ENCODE results near the gene ATP4B. TPM values are rescaled to one million over a fixed set of nuclear protein-coding genes. Genes with fewer than 3 reads are reported as not detected.
A peak's percentile ranks its signal among the peaks of the same experiment; 100 is the strongest.

The ATP4B gene
- total and polyA plus RNA-seq, 2 of the 8 experiments (the other 6 are each of a cell fraction or from before 2014, with no cell fraction given), result 0.05 TPM; not detected in 1

DNA sequence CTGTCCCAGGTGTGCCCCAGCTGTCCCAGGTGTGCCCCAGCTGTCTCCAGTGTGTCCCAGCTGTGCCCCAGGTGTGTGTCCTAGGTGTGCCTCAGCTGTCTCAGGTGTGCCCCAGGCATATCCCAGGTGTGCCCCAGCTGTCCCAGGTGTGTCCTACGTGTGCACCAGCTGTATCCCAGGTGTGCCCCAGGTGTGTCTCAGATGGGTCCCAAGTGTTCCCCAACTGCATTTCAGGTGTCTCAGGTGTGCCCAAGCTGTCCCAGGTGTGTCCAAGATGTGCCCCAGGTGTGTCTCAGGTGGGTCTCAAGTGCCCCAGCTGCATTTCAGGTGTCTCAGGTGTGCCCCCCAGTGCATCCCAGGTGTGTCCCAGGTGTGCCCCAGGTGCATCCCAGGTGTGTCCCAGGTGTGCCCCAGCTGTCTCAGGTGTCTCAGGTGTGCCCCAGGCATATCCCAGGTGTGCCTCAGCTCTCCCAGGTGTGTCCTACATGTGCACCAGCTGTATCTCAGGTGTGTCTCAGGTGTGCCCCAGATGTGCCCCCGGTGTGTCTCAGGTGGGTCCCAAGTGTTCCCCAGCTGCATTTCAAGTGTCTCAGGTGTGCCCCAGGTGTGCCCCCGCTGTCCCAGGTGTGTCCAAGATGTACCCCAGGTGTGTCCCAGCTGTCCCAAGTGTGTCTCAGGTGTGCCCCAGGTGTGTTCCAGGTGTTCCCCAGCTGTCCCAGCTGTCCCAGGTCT is 7.8 kb upstream of the ATP4B start:
- WGBS, 2 experiments (ENCODE audit: extremely low coverage in 1 of 2, insufficient coverage in 1 of 2, insufficient read length in 1 of 2, insufficient replicate concordance in 2 of 2, low coverage in 1 of 2, low lambda C conversion rate in 2 of 2, missing lambda C conversion rate in 1 of 2), result 90% methylated on average over 3 of the region's 3 CpGs; no CpG with 5 or more reads in 1 of the 2 experiments
- POLR2A ChIA-PET (ENCODE audit: partially characterized antibody), result interaction anchor here (0.7 to 1.2 kb wide), 2 partner anchors 59 to 67 kb away, joined by 3 read pairs; no protein-coding TSS in a partner anchor
- no peaks in the 10 kb centered on the region for H3K23me2 ChIP-seq (ENCODE audit: low read depth, low read length)

More for the DNA sequence above, 7.8 kb upstream of the ATP4B start:
- Histone ChIP-seq H3K23ac (ENCODE audit: insufficient read length) (no peak overlapping the region), H4K5ac (ENCODE audit: insufficient read length, low read depth, low read length) (no peak overlapping the region), H3K36me3 (ENCODE audit: control insufficient read depth in 2 of 4, insufficient read depth in 4 of 4, low read length in 3 of 4) (no peaks in the 10 kb centered on the region), H3K14ac (ENCODE audit: insufficient read length) (no peak overlapping the region), H2BK15ac (ENCODE audit: low read length) (peak overlapping the region; percentile 2; the same call in 1 of the 2 replicates), H3K9me3 (ENCODE audit: insufficient read depth in 2 of 2, low read depth in 1 of 2, low read length in 1 of 2) (no peaks in the 10 kb centered on the region), H3K79me1 (ENCODE audit: low read depth, low read length) (no peaks in the 10 kb centered on the region), H3K27ac (ENCODE audit: low read depth, low read length) (0 out of 2 replicates have a peak overlapping the region, but pooled peaks have one; percentile 31), H2BK5ac (ENCODE audit: low read depth, low read length) (no peak overlapping the region), H3K4ac (replicated peaks; ENCODE audit: insufficient read length, low read depth, low read length) (no peak overlapping the region), H3K4me1 (replicated peaks in 1 of 4; ENCODE audit: control insufficient read depth in 3 of 4, insufficient read depth in 4 of 4, low read length in 3 of 4) (peaks cover 0 to 2% (median 0%) of the 10 kb centered on the region in 4 experiments; a peak in 2 of 7 replicates), H3K9ac (replicated peaks in 1 of 4; ENCODE audit: extremely low read depth in 1 of 4, low read depth in 3 of 4, low read length in 3 of 4) (no peak overlapping the region), H4K20me1 (replicated peaks in 1 of 2; ENCODE audit: control insufficient read depth in 1 of 2, insufficient read depth in 2 of 2, low read length in 2 of 2) (peaks cover 0 to 2% of the 10 kb centered on the region in 2 experiments), H3K4me2 (ENCODE audit: insufficient read depth in 1 of 2, low read depth in 2 of 2, low read length in 2 of 2) (no peak overlapping the region), H4K91ac (replicated peaks; ENCODE audit: insufficient read length, low read length) (no peak overlapping the region), H3K4me3 (ENCODE audit: extremely low read depth in 1 of 4, insufficient read depth in 2 of 4, low read depth in 3 of 4, low read length in 4 of 4) (no peak overlapping the region), H2AK5ac (ENCODE audit: low read depth, low read length) (peak overlapping the region; percentile 53; the same call in 1 of the 2 replicates), H2AFZ (ENCODE audit: low read length) (no peak overlapping the region), H2BK20ac (ENCODE audit: low read length) (no peak overlapping the region), H2BK120ac (replicated peaks; ENCODE audit: low read depth, low read length) (no peak overlapping the region), H2BK12ac (ENCODE audit: low read depth, low read length) (no peak overlapping the region), H3K56ac (replicated peaks; ENCODE audit: insufficient read length, low read depth, low read length) (no peak overlapping the region), H3K27me3 (replicated peaks in 1 of 4; ENCODE audit: control insufficient read depth in 3 of 4, extremely low read depth in 1 of 4, insufficient read depth in 3 of 4, low read length in 3 of 4) (no peaks in the 10 kb centered on the region), H3K18ac (ENCODE audit: extremely low read depth, low read length) (no peak overlapping the region), H3K79me2 (ENCODE audit: control insufficient read depth in 1 of 2, insufficient read depth in 2 of 2, low read length in 2 of 2) (no peaks in the 10 kb centered on the region), H4K8ac (ENCODE audit: extremely low read depth, insufficient read depth, low read length) (no peak overlapping the region; the same call in 1 of the 2 replicates)
- no peak for FAIRE-seq
- DNase-seq (ENCODE audit: low read depth in 1 of 2, low spot score in 2 of 2), result no peak
- TF ChIP-seq RFX5 (IDR thresholded peaks at IDR 0.05; ENCODE audit: borderline replicate concordance, low read depth, low read length) (no peak), SUZ12 (IDR thresholded peaks at IDR 0.05; ENCODE audit: low read length) (no peak), CEBPB (IDR thresholded peaks at IDR 0.05; ENCODE audit: low read depth, low read length) (no peak), POLR2AphosphoS5 (IDR thresholded peaks at IDR 0.05; ENCODE audit: low read depth, low read length) (no peak), ASH2L (IDR thresholded peaks at IDR 0.05; ENCODE audit: low read length) (no peak), POU5F1 (IDR thresholded peaks at IDR 0.05; ENCODE audit: low read depth, low read length) (no peak), CREB1 (IDR thresholded peaks at IDR 0.05) (no peak), TAF7 (optimal IDR thresholded peaks at IDR 0.05; ENCODE audit: borderline replicate concordance, low read depth, low read length) (no peak), RAD21 (IDR thresholded peaks at IDR 0.05 in 1 of 2, conservative IDR thresholded peaks at IDR 0.05 in 1 of 2; ENCODE audit: low read depth in 2 of 2, low read length in 2 of 2) (no peak)
- CTCF ChIA-PET (ENCODE audit: partially characterized antibody), result interaction anchor here (0.8 to 3.7 kb wide), 7 partner anchors 16 to 214 kb away, joined by 3 to 19 read pairs (median 6); no protein-coding TSS in a partner anchor

Measured in H1 (cell line).